GM18526 (cell line): ENCODE data around the gene POLR1A.
A peak's percentile ranks its signal among the peaks of the same experiment; 100 is the strongest.

ENCODE experiments used
- POLR2A ChIP-seq: IDR thresholded peaks from 3 replicates; pipeline ENCODE4 v1.6.1; 2011; ENCODE audit not compliant: insufficient read length; ENCODE audit errors: extremely low read depth

The POLR1A gene

DNA sequence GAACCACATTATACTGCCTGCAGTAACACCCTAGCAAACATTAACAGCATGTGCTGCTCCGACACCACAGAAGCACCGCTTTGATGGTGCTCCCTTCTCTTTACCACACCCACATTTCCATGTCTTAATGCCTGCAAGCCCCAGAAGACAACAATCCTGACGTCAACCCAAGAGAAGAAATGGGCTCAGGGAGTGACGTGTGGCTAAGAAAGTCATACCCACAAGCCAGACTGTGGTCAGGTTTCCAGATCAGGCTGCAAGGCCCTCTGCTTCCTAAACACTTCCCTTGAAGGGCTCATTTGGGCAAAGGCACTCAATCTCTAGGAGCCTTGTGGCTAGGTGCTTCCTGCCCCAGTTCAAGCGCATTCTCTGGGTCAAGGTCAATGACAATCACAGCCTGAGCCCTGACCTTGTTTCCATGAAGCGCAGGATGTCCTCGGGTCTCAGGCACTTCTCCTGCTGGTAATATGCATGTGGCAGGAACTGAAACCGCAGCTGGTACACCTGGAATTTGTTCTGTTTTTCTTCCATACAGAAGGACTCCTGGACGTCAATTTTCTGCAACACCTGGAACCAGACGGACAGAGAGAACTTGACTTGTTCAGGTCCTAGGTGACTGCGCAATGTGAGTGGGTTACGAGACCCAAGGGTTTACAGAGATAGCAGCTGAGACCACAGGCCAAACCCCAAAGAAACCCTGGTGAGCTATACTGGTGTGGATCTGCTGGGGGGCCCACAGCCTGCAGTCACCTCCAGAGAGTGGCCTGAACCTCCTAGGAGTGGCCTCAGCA, 67.2 kb downstream of the POLR1A start:
- TF ChIP-seq POLR2A, result no peak

DNA sequence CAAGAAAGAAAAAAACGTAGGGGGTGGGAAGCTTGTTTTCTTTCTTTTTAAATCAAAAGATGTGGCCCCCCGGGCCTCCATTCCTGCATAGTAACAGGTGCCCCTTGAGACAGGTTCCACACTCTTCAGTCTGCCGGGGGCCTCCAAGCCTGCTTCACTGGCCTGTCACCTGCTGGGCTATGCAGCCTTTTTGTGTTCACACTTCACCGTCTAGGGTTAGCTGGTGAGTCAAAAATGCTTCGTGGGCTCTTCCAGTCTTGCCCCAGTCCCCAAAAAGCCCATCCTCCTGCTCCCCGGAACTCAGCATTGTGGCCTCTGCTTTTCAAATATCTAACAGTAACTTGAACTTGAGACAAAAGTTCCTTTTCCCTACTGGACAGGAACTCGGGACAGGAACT, 67.9 kb downstream of the POLR1A start:
- TF ChIP-seq POLR2A, result no peak

GRCh38 chr2:86037141-86037794, 68.4 kb downstream of the POLR1A start:
- TF ChIP-seq POLR2A, result no peak

DNA sequence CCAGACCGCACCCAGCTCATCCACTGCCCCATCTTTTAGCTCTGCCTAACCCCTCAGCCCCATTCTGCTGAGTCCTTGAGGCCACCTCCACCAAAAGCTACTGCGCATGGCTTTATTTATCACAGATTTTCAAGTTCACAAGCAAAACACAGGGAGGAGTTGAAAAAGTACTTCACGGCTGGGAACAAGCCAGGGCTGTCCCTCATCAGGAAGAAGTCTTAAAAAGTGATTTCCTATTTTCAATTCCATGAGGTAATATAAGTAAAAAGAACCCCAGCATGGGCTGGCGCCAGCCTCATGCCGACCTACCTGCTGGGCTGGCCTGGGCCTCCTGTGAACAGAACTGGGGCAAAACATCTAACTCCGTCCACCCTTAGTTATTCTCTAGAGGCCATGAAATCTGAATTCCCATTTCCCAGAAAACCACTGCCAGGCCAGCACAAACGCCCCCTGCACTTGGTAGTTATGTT, 69.0 kb downstream of the POLR1A start:
- no peak for TF ChIP-seq POLR2A

- peak; percentile 52 for TF ChIP-seq POLR2A
Measured at GRCh38 chr2:86035883-86036668, 69.6 kb downstream of the POLR1A start.

DNA sequence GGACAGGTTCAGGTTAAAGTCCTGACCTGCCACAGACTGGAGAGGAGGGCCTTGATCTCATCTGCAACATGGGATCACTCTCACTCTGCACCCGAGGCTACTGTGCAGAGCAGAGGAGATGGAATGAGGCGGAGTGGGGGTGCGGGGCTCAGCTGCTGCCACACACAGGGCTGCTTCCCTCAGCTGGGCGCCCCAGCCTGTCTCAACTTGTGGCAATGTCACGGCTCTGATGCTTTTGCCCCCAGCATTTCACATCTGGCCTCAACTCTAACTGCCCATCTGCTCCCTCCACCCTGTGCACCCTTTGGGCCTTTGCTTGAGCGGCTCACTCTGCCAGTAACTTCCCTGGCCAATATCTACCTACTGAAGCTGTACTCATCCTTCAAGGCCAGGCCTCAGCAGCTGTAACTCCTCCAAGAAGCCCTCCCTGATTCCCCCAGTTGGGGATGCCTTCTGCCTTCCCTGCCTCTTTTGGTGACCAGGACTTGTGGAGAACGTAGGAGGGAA, 70.3 kb downstream of the POLR1A start:
- no peak for TF ChIP-seq POLR2A

GRCh38 chr2:86033751-86034692, 71.7 kb downstream of the POLR1A start:
- no peak for TF ChIP-seq POLR2A

GRCh38 chr2:86032861-86033595, 72.7 kb downstream of the POLR1A start:
- no peak for TF ChIP-seq POLR2A

DNA sequence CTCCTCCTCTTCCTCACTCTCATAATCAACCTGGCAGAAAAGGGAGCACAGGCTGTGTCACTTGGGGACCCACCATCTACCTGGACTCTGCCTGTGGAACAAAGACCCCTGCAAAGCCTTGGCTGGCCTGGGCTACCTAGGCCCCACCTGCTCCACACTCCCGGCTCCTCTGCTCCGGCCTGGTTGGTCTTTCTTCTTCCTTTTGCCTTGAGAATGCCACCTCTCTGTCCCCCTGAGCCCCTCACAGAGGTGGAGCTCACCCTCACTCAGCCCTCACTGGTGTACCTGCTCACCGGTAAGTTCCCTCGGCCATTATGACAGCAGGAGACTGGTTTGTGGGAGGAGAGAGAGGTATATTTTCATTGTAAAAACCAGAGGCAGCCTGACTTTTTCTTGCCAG, 74.1 kb downstream of the POLR1A start:
- TF ChIP-seq POLR2A, result no peak

GRCh38 chr2:86031151-86031550, 74.5 kb downstream of the POLR1A start:
- TF ChIP-seq POLR2A, result no peak

DNA sequence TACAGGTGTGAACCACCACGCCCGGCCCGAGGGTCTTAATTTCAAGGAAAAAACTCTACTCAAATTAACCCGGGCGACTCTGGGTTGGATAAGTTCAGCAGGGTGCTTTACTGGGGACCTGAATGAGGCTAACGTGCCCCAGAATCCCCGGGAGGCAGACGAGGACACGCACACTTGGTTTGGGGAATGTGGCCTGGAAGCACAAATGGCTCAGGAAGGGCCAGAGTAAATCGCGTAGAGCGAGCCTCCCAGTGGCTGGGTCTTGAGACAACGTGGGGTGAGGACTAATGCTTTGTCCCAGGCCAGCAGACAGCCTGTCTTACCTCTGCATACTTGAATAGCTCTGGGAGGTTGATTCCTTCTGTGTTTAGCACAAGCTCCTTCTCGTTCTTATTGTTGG, 75.8 kb downstream of the POLR1A start:
- no peak for TF ChIP-seq POLR2A

DNA sequence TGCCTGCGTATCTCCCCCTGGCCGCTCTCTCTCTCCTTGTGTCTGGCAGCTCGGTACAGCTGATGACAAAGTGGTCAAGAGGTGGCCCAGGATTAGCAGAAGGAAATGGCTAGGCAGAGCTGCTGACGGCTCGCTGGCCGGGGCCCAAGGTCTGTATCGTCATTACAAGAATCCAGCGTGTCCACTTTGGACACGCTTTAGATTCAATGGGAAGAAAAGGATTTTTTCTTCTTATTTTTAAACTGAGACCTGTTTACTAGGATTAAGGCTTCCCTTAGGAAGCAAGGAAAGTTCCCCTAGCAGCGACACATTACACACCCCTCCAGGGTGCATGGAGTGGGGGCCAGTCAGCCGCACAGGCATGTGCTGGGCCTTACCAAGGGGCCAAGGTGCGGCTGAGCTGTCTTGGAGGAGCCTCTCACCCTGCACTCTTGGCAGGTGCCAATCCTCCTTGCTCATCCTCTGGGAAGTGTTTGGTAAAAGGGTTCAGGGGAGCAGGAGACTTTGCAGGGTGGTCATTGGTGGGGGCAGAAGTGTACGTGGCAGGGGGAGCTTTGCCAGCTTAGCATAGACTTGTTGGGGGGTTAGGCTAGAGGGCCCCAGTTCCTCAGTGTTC, 76.8 kb downstream of the POLR1A start:
- no peak for TF ChIP-seq POLR2A
